GM21423 (cell line): ENCODE data around the gene SLC16A8.
"Not testable (repeated sequence)": the region's sequence is repeated elsewhere in the genome, so short reads cannot be mapped to it uniquely, and the experiment has no call there.

Experiments used
- ATAC-seq: cut with Tn5 transposase; IDR thresholded peaks from one replicate; pipeline ENCODE4 v1.9.1; 2021; ENCODE audit warnings: mild to moderate bottlenecking, moderate library complexity; ENCODE audit not compliant: unreplicated experiment

SLC16A8 gene, protein sequence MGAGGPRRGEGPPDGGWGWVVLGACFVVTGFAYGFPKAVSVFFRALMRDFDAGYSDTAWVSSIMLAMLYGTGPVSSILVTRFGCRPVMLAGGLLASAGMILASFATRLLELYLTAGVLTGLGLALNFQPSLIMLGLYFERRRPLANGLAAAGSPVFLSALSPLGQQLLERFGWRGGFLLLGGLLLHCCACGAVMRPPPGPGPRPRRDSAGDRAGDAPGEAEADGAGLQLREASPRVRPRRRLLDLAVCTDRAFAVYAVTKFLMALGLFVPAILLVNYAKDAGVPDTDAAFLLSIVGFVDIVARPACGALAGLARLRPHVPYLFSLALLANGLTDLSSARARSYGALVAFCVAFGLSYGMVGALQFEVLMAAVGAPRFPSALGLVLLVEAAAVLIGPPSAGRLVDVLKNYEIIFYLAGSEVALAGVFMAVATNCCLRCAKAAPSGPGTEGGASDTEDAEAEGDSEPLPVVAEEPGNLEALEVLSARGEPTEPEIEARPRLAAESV

DNA sequence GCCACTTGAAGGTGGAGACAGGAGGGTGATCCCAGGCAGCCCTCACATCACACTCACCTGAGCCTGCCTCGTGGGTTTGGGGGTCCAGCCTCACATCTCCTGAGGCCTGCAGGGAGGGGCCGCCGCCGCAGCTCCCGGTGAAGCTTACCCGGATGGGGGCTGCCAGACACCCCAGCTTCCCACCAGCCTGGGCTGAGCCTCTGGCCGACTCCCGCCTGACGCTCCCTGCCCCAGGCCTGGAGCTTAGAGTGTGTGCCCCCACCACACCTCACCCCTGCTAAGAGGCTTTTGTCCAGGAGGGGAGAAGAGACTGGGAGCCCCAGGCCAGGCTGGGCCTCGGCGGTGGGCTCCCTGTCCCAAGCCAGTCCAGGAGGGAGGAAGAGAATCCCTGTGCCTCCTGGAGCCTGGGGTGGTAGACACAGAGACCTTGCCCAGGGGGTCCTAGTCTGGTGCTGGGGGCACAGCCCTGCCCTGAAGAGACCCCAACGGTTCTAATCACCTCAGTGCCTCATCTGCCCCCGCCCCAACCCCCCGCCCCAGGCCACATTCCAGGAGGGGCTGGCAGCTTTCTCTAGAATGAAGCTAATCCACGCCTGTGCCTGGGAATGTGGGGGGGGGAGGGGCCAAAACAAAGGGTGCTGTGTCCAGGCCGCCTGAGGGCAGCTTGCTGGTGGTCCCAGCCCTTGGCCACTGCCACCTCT is at the start of gene SLC16A8:
SLC16A8 (minus strand) TSS at position 254 of the 701 bp plus-strand sequence. CDS start 1,311 bp downstream, outside the sequence.
- no peak for ATAC-seq

DNA sequence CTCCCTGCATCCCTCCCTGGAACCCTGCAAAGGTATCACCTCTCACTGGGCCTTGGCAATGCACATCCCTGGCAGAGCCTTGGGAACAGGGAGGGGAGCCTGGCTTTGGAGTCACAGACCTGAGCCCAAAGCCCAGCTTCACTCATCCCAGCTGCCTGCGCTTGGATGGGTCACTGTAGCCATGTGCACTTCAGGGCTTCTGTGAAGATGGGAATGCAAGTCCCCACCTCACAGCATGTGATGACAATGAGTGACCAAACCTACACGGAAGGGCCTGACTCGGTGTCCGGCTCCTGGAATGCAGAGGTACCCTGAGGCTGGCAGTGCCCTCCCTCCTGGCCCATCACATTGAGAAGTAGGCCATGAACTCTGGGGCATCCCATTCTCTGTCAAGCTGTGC is 49.3 kb upstream of the SLC16A8 start:
- no peak for ATAC-seq

DNA sequence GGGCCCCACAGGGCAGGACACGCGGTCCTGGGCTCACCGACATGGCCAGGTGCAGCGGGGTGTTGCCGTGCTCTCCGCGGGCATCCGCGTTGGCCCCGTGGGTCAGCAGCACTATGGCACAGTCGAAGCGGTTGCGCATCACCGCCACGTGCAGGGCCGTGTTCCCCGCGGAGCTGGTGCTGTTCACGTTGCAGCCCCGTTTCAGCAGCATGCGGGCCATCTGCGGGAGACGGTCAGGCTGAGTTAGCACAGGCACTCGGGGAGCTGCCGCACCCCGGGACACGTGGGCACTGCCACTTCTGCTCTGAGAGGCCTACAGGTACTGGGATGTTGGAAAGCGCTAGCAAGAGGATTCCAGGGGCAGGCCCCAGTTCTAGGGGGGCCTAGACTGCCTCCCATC is 48.8 kb upstream of the SLC16A8 start:
- ATAC-seq, result no peak

DNA sequence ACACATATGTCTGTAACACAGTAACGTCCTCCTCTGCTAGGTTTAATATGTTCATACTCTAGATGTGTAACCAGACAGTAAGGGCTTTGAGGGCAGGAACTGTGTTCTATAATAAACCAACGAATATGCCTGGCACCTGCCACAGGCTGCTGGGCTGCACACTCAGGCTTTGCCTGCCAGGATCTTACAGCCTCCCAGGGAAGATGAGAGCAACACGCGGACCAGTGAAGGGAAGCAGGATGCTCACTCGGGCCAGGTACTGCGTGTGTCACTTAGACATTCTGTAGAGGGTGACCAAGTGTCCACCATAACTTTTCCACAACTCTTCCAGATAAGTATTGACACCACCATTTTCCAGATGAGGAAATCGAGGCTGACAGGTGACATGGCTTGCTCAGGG is 48.2 kb upstream of the SLC16A8 start:
- ATAC-seq, result no peak

DNA sequence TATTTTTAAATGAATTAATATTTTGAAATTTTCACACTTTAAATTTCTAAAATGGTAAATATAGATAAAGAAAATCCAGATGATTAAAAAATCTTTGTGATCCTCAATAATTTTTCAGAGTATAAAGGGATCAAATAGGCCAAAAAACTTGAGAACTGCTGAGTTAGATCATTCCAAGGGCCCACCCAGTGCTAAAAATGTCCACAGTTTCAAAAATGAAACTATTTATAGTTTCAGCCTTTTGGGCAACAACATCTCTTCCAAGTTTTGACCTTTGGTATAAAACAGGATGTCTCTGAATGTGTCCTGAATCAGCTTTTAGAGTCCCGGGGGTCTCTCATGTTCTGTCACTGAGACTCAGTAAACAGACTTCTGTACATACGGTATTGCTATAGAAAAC is 47.4 kb upstream of the SLC16A8 start:
- no peak for ATAC-seq

DNA sequence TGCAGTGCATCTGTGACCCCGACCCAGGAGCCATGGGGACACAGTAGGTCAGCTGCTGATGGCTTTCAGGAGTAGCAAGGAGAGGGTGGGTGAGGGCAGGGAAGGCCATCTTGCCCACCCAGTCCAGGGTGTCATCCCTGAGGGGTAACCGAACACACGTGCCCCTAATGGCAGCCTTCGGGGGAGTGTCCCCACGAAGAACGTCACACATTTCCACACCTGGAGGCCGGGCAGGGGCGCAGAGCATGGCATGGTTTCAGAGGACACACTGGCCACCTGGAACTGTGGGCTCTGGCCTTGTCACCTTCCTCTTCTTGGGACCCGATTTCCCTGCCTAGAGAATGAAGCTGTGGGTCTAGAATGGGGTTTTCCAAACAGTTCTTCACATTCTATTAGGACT is 45.9 kb upstream of the SLC16A8 start:
- no peak for ATAC-seq

DNA sequence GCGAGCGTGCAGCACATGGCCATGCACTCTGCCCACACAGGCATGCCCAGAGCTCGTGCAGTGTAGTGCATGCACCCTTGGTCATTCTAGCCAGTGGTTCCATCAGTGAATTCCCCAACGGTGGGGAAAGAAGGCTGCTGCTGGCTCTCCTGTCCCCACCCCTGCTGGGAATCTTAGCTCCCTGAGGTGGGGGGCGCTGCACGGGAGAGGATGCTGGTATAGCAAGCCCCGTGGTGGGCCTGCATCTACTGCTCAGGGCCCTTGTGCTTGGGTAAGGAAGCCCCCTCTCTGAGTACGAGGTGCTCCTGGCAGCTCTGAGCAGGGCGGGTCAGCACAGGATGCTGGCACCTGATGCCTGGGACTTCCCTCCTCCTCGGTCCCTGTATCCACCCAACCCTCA is 45.0 kb upstream of the SLC16A8 start:
- ATAC-seq, result no peak

DNA sequence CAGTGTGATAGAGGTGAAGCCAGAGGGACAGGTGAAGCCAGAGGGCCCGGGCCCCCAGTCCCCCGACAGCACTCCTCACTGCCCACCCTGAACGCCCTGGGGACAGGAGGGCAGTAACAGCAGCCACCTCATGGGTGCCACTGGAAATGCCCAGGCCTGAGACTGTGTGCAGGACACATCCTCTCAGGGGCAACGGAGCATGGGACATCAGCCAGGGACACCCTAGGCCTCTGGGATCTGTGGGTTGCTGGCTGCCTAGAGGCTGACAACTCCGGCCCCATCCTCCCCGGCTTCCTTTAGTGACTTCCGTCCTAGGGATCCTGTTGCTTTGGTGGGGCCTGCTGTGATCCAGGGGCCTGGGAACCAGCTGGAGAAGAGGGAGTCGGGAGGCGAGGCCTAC is 43.9 kb upstream of the SLC16A8 start:
- no peak for ATAC-seq

DNA sequence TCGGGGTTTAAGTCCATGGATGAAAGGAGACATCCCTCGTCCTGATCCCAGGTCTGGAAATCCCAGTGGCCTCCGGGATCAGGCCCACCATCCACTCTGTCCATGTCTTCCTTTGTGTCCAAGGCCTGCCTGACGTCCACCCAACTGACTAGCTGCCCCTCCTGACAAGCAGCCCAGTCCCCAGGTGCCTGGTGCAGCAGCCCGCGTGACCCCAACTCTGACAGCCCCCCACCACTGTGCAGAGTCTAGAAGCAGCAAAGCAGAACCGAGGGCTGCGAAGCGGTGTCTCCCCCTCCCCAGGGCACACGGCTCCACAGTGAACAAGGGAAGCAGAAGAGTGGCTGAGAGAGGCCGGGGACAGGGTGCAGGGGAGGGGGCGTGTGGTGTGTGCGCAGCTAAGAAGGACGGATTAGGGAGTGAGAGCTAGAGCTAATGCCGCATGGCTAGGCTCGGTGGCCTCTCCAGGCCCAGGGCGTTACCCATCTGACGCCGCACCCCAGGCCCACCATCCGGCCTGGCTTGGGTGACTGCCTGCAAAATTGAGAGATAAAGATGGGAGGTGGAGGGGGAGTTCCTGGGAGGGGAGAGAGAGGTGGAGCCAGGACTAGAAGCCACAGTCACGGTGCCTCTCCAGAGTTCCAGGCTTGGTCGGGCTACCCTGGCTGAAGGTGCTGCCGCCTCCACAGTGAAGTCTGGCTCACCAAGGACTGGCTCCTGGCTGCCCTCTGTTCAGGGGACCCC is 43.1 kb upstream of the SLC16A8 start:
- ATAC-seq, result no peak

DNA sequence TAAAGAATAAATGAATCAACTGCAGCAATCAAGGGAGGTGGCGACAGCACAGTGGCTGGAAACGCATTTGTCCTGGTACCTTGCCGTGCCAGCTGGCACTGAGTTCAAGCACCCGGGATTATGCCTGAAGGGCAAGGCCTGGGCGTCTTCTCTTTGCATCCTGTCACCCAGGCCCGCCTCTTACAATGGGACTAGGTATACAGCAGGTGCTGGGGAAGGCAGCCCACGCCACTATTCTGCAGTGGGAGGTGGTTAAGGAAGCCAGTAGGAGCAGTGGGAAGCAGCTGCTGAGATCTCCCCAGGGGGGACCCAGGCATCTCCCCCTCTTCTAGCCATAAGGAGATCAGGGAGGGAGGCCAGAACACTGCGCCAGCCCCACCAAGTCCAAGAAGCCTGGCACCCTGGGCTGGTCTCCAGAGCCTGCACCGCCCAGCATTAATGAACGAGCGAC is 41.8 kb upstream of the SLC16A8 start:
- no peak for ATAC-seq

DNA sequence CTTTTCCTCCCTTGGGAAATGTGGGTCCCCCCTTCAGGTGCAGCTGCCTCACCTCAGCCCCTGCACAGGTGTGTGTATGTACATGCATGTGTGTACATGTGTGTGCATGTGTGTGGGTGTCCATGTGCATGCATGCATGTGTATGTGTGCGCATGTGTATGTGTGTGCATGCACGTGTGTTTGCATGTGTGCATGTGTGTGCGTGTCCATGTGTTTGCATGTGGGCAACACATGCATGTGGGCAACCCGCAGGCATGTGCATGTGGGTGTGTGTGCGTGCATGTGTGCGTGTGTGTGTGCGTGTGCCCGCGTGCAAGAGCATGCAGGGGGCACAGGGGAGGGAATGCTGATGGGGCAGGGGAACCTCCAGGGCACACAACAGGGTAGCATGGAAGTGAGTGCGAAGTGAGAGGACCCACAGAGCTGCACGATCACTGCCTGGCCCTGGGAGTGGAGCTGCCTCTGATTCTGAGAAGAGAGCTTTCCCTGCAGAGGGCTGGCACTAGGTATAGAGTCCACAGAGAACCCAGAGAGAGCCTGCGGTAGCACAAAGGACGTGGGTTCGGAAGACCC is 41.1 kb upstream of the SLC16A8 start:
- ATAC-seq, result no peak

DNA sequence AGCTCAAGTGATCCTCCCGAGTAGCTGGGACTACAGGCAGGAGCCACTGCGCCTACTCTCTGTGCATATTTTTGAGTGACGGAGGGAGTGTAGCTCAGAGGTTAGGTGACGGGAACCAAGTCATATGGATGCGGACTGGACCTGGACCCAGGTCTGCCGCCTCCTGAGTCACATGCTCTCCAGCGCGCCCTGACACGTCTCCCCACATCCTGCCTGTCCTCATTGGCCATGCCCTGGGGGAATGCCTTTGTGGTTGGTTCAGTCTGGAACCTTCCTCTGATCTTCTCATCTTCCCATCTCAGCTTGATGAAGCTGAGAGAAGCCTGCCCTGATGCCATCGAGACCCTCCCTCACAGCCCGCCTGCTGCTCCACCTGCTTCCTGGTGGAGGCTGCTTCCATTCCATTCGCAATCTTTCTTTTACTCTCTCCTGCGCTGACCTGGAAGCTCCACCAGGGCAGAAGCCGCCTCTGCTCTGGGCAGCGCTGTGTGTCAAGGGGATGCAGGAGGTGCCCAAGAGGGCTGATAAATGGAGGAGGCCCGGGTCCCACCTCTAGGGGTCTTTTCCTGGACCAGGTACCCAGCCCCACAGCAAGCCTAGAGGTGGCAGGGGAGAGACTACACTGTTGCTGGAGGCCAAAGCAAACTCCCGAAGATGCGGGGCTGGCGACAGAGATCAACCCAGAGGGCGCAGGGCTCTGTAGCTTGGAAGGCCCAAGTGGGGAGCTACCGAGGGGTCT is 40.4 kb upstream of the SLC16A8 start:
- no peak for ATAC-seq

DNA sequence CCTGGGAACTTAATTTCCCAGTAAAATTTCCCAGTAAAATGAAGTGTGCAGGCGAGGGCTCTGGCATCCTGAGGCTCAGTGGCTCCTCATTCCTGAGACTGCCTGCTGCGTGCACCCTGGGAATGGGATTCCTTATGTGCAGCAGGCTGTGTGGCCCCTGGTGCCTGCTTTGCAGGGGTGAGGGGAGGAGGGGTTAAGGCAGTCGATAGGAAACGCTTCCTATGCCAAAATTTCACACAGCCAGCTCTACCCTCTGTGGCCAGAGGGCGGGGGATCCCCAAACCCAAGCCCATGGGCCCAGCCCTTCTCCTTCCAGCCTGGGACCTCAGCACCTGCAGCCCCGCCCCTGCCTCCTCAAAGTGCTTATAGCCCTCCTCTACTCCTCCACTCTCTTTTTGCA is 38.6 kb upstream of the SLC16A8 start:
- ATAC-seq, result no peak

DNA sequence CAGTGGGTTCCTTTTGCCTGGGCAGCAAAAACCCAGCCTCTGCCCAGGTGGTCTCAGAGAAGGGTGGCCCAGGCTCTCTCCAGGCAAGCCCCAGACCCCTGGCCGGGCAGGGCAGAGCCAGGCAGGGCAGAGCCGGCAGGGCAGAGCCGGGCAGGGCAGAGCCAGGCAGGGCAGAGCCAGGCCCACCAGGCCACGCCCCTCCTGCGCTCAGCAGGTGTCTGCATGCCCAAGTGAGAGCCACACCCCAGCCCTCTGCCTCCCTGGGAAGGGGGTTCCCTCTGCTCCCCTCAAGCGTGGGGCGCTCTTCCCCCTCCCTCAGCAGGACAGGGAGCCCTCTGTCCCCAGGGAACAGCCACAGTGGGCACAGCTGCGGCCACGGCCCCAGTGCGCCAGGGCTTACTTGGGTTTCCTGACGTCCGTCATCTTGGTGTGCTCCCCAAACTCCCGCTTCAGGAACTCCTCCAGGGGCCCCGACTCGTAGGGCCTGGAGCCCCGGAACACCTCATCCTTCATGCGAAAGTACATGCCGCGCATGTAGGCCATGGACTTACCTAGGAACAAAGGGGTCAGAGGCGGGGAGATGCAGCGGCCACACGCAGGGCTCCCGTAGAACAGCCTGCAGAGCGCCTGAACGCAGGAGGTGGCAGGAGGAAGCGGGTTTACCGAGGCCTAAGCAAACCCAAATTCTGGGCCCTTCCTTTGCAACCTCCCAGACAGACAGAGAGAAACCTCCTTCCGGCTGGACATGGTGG is 36.6 kb upstream of the SLC16A8 start:
- ATAC-seq, result no peak

DNA sequence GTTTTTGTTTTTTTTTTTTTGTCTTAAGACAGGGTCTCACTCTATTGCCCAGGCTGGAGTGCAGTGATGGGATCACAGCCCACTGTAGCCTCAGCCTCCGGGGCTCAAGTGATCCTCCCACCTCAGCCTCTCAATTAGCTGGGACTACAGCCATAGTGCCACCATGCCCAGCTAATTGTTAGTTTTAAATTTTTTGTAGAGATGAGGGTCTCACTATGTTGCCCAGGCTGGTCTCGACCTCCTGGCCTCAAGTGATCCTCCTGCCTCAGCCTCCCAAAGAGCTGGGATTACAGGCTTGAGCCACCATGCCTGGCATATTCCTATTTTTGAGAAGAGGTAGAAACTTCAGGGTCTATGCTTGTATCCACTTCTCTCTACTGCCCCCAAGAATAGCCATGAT is 34.8 kb upstream of the SLC16A8 start:
- not testable (repeated sequence) for ATAC-seq

DNA sequence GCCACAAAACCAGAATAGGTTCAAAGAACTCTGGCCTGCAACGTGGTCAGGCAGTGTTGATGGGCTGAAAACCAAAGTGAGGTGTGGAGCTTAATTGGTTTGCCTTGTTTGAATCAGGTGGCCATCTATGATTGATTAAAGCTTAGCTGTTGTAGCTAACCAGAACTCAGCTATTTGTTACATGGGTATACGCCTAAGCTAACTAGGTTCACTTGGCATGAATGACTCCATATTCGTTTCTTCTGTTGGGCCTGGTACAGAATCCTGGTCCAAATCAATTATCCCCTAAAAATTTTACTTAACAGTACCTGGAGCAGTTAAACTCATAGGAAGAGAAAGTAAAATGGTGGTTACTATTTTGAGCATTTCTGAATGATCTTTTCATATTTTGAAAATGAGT is 34.2 kb upstream of the SLC16A8 start:
- ATAC-seq, result no peak

DNA sequence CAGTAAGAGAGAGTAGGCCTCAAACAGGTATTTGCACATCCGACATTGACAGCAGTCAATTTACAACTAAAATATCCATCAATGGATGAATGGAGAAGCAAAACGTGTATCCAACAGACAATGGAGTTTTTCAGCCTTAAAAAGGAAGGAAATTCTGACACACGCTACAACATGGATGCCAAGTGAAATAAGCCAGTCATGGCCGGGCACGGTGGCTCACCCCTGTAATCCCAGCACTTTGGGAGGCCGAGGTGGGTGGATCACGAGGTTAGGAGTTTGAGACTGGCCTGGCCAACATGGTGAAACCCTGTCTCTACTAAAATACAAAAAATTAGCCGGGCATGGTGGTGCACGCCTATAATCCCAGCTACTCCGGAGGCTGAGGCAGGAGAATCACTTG is 33.6 kb upstream of the SLC16A8 start:
- not testable (repeated sequence) for ATAC-seq

DNA sequence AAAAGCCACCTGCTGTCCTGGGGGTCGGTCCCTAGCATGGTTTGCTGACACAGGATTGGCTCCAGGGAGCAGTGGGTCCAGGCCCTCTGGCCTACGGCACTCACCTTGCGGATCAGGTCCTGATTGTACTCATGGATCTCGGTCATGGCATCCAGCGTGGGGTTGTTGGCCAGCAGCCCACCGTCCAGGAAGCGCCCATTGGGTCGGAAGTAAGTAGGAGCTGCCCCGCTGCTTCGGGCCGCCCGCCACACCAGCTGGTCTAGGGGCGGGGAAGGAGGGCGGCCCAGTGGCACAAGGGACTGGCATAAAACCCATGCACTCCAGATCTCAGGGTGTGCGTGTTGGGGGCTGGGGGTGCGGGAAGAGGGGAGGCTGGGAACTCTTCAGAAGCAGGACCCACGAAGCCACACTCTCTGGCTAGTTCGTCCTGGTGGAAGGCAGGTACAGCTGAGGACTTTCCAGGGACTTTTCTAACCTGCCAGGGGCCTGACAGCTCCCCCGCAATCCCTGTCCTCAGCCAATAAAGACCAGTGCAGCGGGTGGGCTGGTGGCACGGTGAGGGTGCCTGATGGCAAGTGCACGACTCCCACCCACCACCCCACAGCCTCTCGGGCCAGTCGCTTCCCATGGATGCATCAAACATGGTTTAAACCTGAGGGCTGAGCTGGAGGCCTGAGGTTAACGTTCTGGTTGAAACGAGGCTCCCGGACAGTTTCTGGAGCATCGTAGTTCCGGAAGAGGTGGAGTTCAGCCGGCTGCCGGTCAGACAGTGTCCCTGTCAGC is 31.6 kb upstream of the SLC16A8 start:
- ATAC-seq, result no peak
